Measurements from ENCODE around the gene NUDT4.

Gene NUDT4

DNA sequence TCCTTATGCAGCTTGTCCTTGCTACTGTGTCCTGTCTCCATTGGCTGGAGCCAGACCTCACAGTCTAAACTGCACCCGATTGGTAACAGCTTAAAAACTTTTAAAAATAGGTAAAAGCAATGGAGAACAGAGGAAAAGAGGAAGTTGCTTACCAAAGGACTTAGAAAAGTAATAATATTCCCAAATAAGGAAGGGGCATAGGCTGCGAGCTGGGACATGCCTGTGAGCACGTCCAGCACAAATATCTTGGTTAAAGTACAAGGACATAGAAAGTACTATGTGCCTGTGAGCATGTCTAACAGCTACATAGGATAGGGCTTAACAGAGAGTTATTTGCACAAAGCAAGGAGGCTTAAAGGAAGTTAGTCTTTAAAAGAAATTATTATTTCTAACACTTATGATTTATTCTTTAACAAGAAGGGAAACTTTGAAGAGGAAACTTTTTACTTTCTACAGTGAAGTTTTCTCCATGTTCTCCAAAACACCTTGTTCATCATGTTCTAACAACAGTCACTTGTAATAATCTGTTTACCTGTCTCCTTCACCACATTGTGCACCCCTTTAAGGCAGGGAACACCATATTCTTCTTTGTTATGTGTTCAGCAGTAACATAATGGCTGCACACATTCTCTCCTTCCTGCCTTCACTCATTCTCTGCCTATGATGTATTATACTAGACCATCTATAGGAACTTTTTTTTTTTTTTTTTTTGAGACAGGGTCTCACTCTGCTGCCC is 73.9 kb downstream of the NUDT4 start:
- H3K27me3 ChIP-seq (replicated peaks; ENCODE audit: control insufficient read depth, insufficient read depth, low read length), result no peaks in the 10 kb centered on the region

DNA sequence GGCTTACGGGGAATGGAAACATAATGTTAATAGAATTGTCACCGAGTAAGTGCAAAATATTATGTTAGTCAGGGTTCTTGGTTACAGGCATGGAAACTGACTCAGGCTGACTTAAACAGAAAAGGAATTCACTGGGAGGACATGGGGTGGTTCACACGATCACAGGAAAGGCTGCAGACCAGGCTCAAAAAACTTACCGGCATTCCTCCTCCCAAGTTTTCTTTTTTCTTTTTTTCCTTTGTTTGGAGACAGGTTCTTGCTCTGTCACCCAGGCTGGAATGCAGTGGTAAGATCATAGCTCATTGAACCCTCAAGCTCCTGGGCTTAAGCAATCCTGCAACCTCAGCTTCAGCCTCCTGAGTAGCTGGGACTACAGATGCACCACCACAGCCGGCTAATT is 75.9 kb downstream of the NUDT4 start:
- no peaks in the 10 kb centered on the region for H3K27me3 ChIP-seq (replicated peaks; ENCODE audit: control insufficient read depth, insufficient read depth, low read length)
- DNase-seq (ENCODE audit: extremely low read depth, insufficient read length), result no peak
- no peaks in the 10 kb centered on the region for H3K36me3 ChIP-seq (ENCODE audit: control insufficient read depth, insufficient read depth, low read length)
- TF ChIP-seq, protein P1, sequence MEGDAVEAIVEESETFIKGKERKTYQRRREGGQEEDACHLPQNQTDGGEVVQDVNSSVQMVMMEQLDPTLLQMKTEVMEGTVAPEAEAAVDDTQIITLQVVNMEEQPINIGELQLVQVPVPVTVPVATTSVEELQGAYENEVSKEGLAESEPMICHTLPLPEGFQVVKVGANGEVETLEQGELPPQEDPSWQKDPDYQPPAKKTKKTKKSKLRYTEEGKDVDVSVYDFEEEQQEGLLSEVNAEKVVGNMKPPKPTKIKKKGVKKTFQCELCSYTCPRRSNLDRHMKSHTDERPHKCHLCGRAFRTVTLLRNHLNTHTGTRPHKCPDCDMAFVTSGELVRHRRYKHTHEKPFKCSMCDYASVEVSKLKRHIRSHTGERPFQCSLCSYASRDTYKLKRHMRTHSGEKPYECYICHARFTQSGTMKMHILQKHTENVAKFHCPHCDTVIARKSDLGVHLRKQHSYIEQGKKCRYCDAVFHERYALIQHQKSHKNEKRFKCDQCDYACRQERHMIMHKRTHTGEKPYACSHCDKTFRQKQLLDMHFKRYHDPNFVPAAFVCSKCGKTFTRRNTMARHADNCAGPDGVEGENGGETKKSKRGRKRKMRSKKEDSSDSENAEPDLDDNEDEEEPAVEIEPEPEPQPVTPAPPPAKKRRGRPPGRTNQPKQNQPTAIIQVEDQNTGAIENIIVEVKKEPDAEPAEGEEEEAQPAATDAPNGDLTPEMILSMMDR (IDR thresholded peaks at IDR 0.05; ENCODE audit: insufficient read depth, low read length, poor library complexity, severe bottlenecking), result no peak
- H3K4me3 ChIP-seq (replicated peaks; ENCODE audit: low read depth, low read length), result no peak overlapping the region

More for the DNA sequence above, 73.9 kb downstream of the NUDT4 start:
- Histone ChIP-seq H3K4me3 (replicated peaks; ENCODE audit: low read depth, low read length) (no peak overlapping the region), H3K36me3 (ENCODE audit: control insufficient read depth, insufficient read depth, low read length) (no peaks in the 10 kb centered on the region)
- TF ChIP-seq, protein P1 (IDR thresholded peaks at IDR 0.05; ENCODE audit: insufficient read depth, low read length, poor library complexity, severe bottlenecking), result no peak
- no peak for DNase-seq (ENCODE audit: extremely low read depth, insufficient read length)

DNA sequence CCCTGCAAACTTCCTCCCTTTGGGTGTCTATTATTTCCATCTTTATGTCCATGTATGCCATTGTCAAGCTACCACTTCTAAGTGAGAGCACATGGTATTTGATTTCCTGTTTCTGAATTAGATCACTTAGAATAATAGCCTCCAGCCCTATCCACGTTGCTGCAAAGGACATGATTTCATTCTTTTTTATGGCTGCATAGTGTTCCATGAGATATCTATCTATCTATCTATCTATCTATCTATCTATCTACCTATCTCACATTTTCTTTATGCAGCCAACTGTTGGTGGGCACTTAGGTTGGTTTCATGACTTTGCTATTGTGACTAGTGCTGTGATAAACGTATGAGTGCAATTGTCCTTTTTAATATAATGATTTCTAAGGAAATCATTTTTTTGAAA is 78.4 kb downstream of the NUDT4 start:
- DNase-seq (ENCODE audit: extremely low read depth, insufficient read length), result no peak
- TF ChIP-seq, protein P1 (IDR thresholded peaks at IDR 0.05; ENCODE audit: insufficient read depth, low read length, poor library complexity, severe bottlenecking), result no peak

More for the DNA sequence above, 78.4 kb downstream of the NUDT4 start:
- no peak overlapping the region for H3K4me3 ChIP-seq (replicated peaks; ENCODE audit: low read depth, low read length)
- no peaks in the 10 kb centered on the region for H3K36me3 ChIP-seq (ENCODE audit: control insufficient read depth, insufficient read depth, low read length)
- no peaks in the 10 kb centered on the region for H3K27me3 ChIP-seq (replicated peaks; ENCODE audit: control insufficient read depth, insufficient read depth, low read length)

All from GM06990 (cell line).